Measurements from ENCODE around the gene DNAJB5. TPM values are rescaled to one million over a fixed set of nuclear protein-coding genes. Genes with fewer than 3 reads are reported as not detected.
A peak's percentile ranks its signal among the peaks of the same experiment; 100 is the strongest.

DNAJB5 gene
- total and polyA plus RNA-seq, 2 donors (not counting 1 experiment from before 2014, with no cell fraction given) = 8.1 to 9.9 TPM

GRCh38 chr9:34961574-34962490 lies 27.7 kb upstream of the DNAJB5 start:
- no peak overlapping the region for H3K4me2 ChIP-seq (ENCODE audit: extremely low read depth, insufficient read depth, low read length)
- H2AFZ ChIP-seq (ENCODE audit: low read length) = no peak overlapping the region
- no peaks in the 10 kb centered on the region for H3K36me3 ChIP-seq (ENCODE audit: control insufficient read depth, insufficient read depth, low read length)
- DNase-seq (ENCODE audit: low read depth in 2 of 2) = peak; percentile 16 to 67
- no peak overlapping the region for H3K4me3 ChIP-seq (replicated peaks in 1 of 4; ENCODE audit: control extremely low read depth in 1 of 4, insufficient read depth in 1 of 4, low read depth in 3 of 4, low read length in 4 of 4)
- TF ChIP-seq CTCF (conservative IDR thresholded peaks at IDR 0.05 in 1 of 2, IDR thresholded peaks at IDR 0.05 in 1 of 2; ENCODE audit: low read depth in 1 of 2, low read length in 2 of 2) = no peak
- TF ChIP-seq EZH2 (IDR thresholded peaks at IDR 0.05; ENCODE audit: low read length, missing control alignments) = no peak
- H3K27ac ChIP-seq (ENCODE audit: insufficient read depth, low read length) = no peak overlapping the region
- H3K9me3 ChIP-seq (ENCODE audit: control insufficient read depth, insufficient read depth, low read depth, low read length) = no peaks in the 10 kb centered on the region
- H3K27me3 ChIP-seq (ENCODE audit: control insufficient read depth, insufficient read depth, low read length) = peaks cover 57% of the 10 kb centered on the region
- no peaks in the 10 kb centered on the region for H3K4me1 ChIP-seq (ENCODE audit: control insufficient read depth, extremely low read depth, insufficient read depth, low read length)
- no peaks in the 10 kb centered on the region for H3K79me2 ChIP-seq (ENCODE audit: control insufficient read depth, insufficient read depth, low read length)
- H3K9ac ChIP-seq (ENCODE audit: insufficient read depth, low read length) = no peak overlapping the region
- H4K20me1 ChIP-seq (ENCODE audit: control insufficient read depth, extremely low read depth, insufficient read depth, low read length) = no peaks in the 10 kb centered on the region

- peaks cover 50% of the 10 kb centered on the region for H3K27me3 ChIP-seq (ENCODE audit: control insufficient read depth, insufficient read depth, low read length)
- DNase-seq (ENCODE audit: low read depth in 2 of 2) = no peak
- H3K27ac ChIP-seq (ENCODE audit: insufficient read depth, low read length) = no peak overlapping the region
- no peaks in the 10 kb centered on the region for H3K36me3 ChIP-seq (ENCODE audit: control insufficient read depth, insufficient read depth, low read length)
- no peak overlapping the region for H3K4me3 ChIP-seq (replicated peaks in 1 of 4; ENCODE audit: control extremely low read depth in 1 of 4, insufficient read depth in 1 of 4, low read depth in 3 of 4, low read length in 4 of 4)
- TF ChIP-seq CTCF (conservative IDR thresholded peaks at IDR 0.05 in 1 of 2, IDR thresholded peaks at IDR 0.05 in 1 of 2; ENCODE audit: low read depth in 1 of 2, low read length in 2 of 2) = no peak
- TF ChIP-seq EZH2 (IDR thresholded peaks at IDR 0.05; ENCODE audit: low read length, missing control alignments) = no peak
- H2AFZ ChIP-seq (ENCODE audit: low read length) = no peak overlapping the region
- H3K4me1 ChIP-seq (ENCODE audit: control insufficient read depth, extremely low read depth, insufficient read depth, low read length) = no peaks in the 10 kb centered on the region
- no peaks in the 10 kb centered on the region for H4K20me1 ChIP-seq (ENCODE audit: control insufficient read depth, extremely low read depth, insufficient read depth, low read length)
- H3K9ac ChIP-seq (ENCODE audit: insufficient read depth, low read length) = no peak overlapping the region
- no peak overlapping the region for H3K4me2 ChIP-seq (ENCODE audit: extremely low read depth, insufficient read depth, low read length)
- no peaks in the 10 kb centered on the region for H3K79me2 ChIP-seq (ENCODE audit: control insufficient read depth, insufficient read depth, low read length)
- no peaks in the 10 kb centered on the region for H3K9me3 ChIP-seq (ENCODE audit: control insufficient read depth, insufficient read depth, low read depth, low read length)
These were observed 27.0 kb upstream of the DNAJB5 start for GRCh38 chr9:34962546-34962945.

- Histone ChIP-seq H3K4me1 (ENCODE audit: control insufficient read depth, extremely low read depth, insufficient read depth, low read length) (no peaks in the 10 kb centered on the region), H3K4me2 (ENCODE audit: extremely low read depth, insufficient read depth, low read length) (no peak overlapping the region), H3K79me2 (ENCODE audit: control insufficient read depth, insufficient read depth, low read length) (no peaks in the 10 kb centered on the region), H3K9me3 (ENCODE audit: control insufficient read depth, insufficient read depth, low read depth, low read length) (no peaks in the 10 kb centered on the region), H2AFZ (ENCODE audit: low read length) (no peak overlapping the region), H4K20me1 (ENCODE audit: control insufficient read depth, extremely low read depth, insufficient read depth, low read length) (no peaks in the 10 kb centered on the region), H3K9ac (ENCODE audit: insufficient read depth, low read length) (no peak overlapping the region), H3K4me3 (replicated peaks in 1 of 4; ENCODE audit: control extremely low read depth in 1 of 4, insufficient read depth in 1 of 4, low read depth in 3 of 4, low read length in 4 of 4) (no peak overlapping the region), H3K27ac (ENCODE audit: insufficient read depth, low read length) (no peak overlapping the region), H3K36me3 (ENCODE audit: control insufficient read depth, insufficient read depth, low read length) (no peaks in the 10 kb centered on the region), H3K27me3 (ENCODE audit: control insufficient read depth, insufficient read depth, low read length) (peaks cover 46% of the 10 kb centered on the region)
- no peak for DNase-seq (ENCODE audit: low read depth in 2 of 2)
- TF ChIP-seq CTCF (conservative IDR thresholded peaks at IDR 0.05 in 1 of 2, IDR thresholded peaks at IDR 0.05 in 1 of 2; ENCODE audit: low read depth in 1 of 2, low read length in 2 of 2) (no peak), EZH2 (IDR thresholded peaks at IDR 0.05; ENCODE audit: low read length, missing control alignments) (no peak)
These were observed 26.0 kb upstream of the DNAJB5 start for GRCh38 chr9:34963552-34963951.

Data from fibroblast of lung (primary cell).